ENCODE data around the gene E2F3. TPM values are rescaled to one million over a fixed set of nuclear protein-coding genes. Genes with fewer than 3 reads are reported as not detected.

The E2F3 gene
- total and polyA plus RNA-seq, 2 donors (not counting 3 experiments of a cell fraction or from before 2014, with no cell fraction given) = 8.6 to 22.0 TPM

DNA sequence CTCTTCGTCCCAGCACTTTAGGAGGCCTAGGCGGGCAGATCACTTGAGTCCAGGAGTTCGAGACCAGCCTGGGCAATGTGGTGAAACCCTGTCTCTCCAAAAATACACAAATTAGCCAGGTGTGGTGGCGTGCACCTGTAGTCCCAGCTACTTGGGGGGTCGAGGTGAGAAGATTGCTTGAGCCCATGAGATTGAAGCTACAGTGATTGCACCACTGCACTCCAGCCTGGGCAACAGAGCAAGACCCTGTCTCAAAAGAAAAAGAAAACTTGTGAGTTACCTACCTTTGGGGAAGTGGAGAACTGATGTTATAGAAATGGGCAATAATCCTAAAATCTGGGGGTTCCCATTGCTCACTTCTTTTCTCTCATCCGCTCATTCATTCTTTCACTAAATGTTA, 58.0 kb downstream of the E2F3 start:
- no peak overlapping the region for H3K4me3 ChIP-seq (replicated peaks in 1 of 3; ENCODE audit: insufficient read depth in 1 of 3, low read depth in 1 of 3, low read length in 3 of 3)
- H3K9ac ChIP-seq (replicated peaks; ENCODE audit: extremely low read depth, insufficient read depth, low read length) = no peak overlapping the region
- POLR2A ChIA-PET = no interaction called here
- peaks cover 3% of the 10 kb centered on the region for H3K4me1 ChIP-seq (ENCODE audit: control insufficient read depth, extremely low read depth, insufficient read depth, low read length)
- peaks cover 2% of the 10 kb centered on the region for H4K20me1 ChIP-seq (replicated peaks; ENCODE audit: control insufficient read depth, extremely low read depth, insufficient read depth, low read length)
- dilution Hi-C loops (cut with MboI; ENCODE audit: extremely low pct_ligation_motif_present, low sequenced_read_pairs) = no loop called here
- no peak overlapping the region for H3K4me2 ChIP-seq (ENCODE audit: insufficient read depth, low read length)
- H3K9me3 ChIP-seq (replicated peaks; ENCODE audit: control insufficient read depth, insufficient read depth, low read length) = no peaks in the 10 kb centered on the region
- H3K36me3 ChIP-seq (ENCODE audit: control insufficient read depth in 2 of 2, extremely low read depth in 1 of 2, insufficient read depth in 2 of 2, low read length in 2 of 2) = peaks cover 0 to 2% of the 10 kb centered on the region in 2 experiments
- CTCF ChIA-PET = no interaction called here
- no peak overlapping the region for H3K27ac ChIP-seq (ENCODE audit: insufficient read depth, low read depth, low read length)
- H2AFZ ChIP-seq (ENCODE audit: low read depth, low read length) = no peak overlapping the region
- TF ChIP-seq FOS (IDR thresholded peaks at IDR 0.05; ENCODE audit: borderline replicate concordance, insufficient read depth, low read length) = no peak
- TF ChIP-seq GATA2 (IDR thresholded peaks at IDR 0.05; ENCODE audit: insufficient read depth, insufficient read length, low read depth, low read length) = no peak
- no peaks in the 10 kb centered on the region for H3K27me3 ChIP-seq (ENCODE audit: control insufficient read depth in 2 of 2, insufficient read depth in 2 of 2, low read length in 2 of 2)
- DNase-seq (ENCODE audit: low read depth, low spot score) (no peak), FAIRE-seq (no peak)
- H3K79me2 ChIP-seq (ENCODE audit: control insufficient read depth, insufficient read depth, low read length) = peaks cover 67% of the 10 kb centered on the region
- no peaks in the 10 kb centered on the region for H3K9me1 ChIP-seq (replicated peaks; ENCODE audit: control insufficient read depth, extremely low read depth, insufficient read depth, low read length)
- intact Hi-C loops (cut with micrococcal nuclease) = no loop called here
- no TSS peak for BruUV-seq (replicated peaks)

- H2AFZ ChIP-seq (ENCODE audit: low read depth, low read length) = no peak overlapping the region
- no peak overlapping the region for H3K27ac ChIP-seq (ENCODE audit: insufficient read depth, low read depth, low read length)
- dilution Hi-C loops (cut with MboI; ENCODE audit: extremely low pct_ligation_motif_present, low sequenced_read_pairs) = no loop called here
- H4K20me1 ChIP-seq (replicated peaks; ENCODE audit: control insufficient read depth, extremely low read depth, insufficient read depth, low read length) = peaks cover 2% of the 10 kb centered on the region
- H3K9me1 ChIP-seq (replicated peaks; ENCODE audit: control insufficient read depth, extremely low read depth, insufficient read depth, low read length) = no peaks in the 10 kb centered on the region
- ChIA-PET POLR2A (no interaction called here), CTCF (no interaction called here)
- intact Hi-C loops (cut with micrococcal nuclease) = no loop called here
- FAIRE-seq (no peak), DNase-seq (ENCODE audit: low read depth, low spot score) (no peak)
- H3K79me2 ChIP-seq (ENCODE audit: control insufficient read depth, insufficient read depth, low read length) = peaks cover 58% of the 10 kb centered on the region
- no peak overlapping the region for H3K9ac ChIP-seq (replicated peaks; ENCODE audit: extremely low read depth, insufficient read depth, low read length)
- no peaks in the 10 kb centered on the region for H3K4me1 ChIP-seq (ENCODE audit: control insufficient read depth, extremely low read depth, insufficient read depth, low read length)
- H3K4me2 ChIP-seq (ENCODE audit: insufficient read depth, low read length) = no peak overlapping the region
- no peak overlapping the region for H3K4me3 ChIP-seq (replicated peaks in 1 of 3; ENCODE audit: insufficient read depth in 1 of 3, low read depth in 1 of 3, low read length in 3 of 3)
- no peaks in the 10 kb centered on the region for H3K9me3 ChIP-seq (replicated peaks; ENCODE audit: control insufficient read depth, insufficient read depth, low read length)
- no TSS peak for BruUV-seq (replicated peaks)
- TF ChIP-seq POLR2A (IDR thresholded peaks at IDR 0.05; ENCODE audit: low read depth, low read length) = no peak
- TF ChIP-seq POLR2AphosphoS5 (IDR thresholded peaks at IDR 0.05; ENCODE audit: insufficient read depth, low read depth, low read length) = no peak
- no peak for TF ChIP-seq CTCF (IDR thresholded peaks at IDR 0.05; ENCODE audit: extremely low read depth in 1 of 2, insufficient read depth in 1 of 2, low read depth in 1 of 2, low read length in 2 of 2)
- TF ChIP-seq MYC (IDR thresholded peaks at IDR 0.05; ENCODE audit: low read depth, low read length) = no peak
- no peak for TF ChIP-seq JUN (IDR thresholded peaks at IDR 0.05; ENCODE audit: borderline replicate concordance, insufficient read depth, insufficient read length, low read depth)
- TF ChIP-seq, protein P1, sequence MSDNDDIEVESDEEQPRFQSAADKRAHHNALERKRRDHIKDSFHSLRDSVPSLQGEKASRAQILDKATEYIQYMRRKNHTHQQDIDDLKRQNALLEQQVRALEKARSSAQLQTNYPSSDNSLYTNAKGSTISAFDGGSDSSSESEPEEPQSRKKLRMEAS (IDR thresholded peaks at IDR 0.05; ENCODE audit: insufficient read depth, insufficient read length) = no peak
- no peak for TF ChIP-seq GATA2 (IDR thresholded peaks at IDR 0.05; ENCODE audit: insufficient read depth, insufficient read length, low read depth, low read length)
- TF ChIP-seq FOS (IDR thresholded peaks at IDR 0.05; ENCODE audit: borderline replicate concordance, insufficient read depth, low read length) = no peak
- TF ChIP-seq EZH2 (IDR thresholded peaks at IDR 0.05; ENCODE audit: borderline replicate concordance, low read depth, low read length, severe bottlenecking) = no peak
- H3K27me3 ChIP-seq (ENCODE audit: control insufficient read depth in 2 of 2, insufficient read depth in 2 of 2, low read length in 2 of 2) = no peaks in the 10 kb centered on the region
- H3K36me3 ChIP-seq (ENCODE audit: control insufficient read depth in 2 of 2, extremely low read depth in 1 of 2, insufficient read depth in 2 of 2, low read length in 2 of 2) = peaks cover 0 to 2% of the 10 kb centered on the region in 2 experiments
These were observed 59.9 kb downstream of the E2F3 start for GRCh38 chr6:20461576-20461975.
